Measurements from ENCODE around the gene ABCC2. TPM values are rescaled to one million over a fixed set of nuclear protein-coding genes. Genes with fewer than 3 reads are reported as not detected.

ABCC2 gene
- total RNA-seq, 4 donors from 2014 or later, result 9.9 to 156 (median 64.6) TPM

DNA sequence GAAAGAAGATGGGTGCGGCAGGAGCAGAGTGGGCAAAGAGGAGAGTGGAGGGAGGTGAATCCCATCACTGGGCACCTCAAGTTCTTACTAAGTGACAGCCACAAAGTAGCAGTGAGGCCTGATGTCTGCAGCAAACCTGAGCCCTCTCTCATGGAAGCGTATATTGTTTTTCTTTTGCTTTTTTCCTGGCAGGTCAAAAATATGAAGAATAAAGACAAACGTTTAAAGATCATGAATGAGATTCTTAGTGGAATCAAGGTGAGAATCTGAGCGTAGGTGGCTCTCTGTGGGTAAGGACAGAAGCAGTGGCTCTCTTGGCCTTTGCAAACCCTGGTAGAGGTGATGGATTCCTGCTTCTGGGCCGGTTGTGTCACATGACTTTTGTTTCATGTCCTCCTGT lies 22.8 kb downstream of the ABCC2 start:
- H3K36me3 ChIP-seq, result peaks cover 0 to 15% (median 0%) of the 10 kb centered on the region in 3 donors
- H3K4me1 ChIP-seq, result no peaks in the 10 kb centered on the region
- no peaks in the 10 kb centered on the region for H3K9me3 ChIP-seq
- H3K27me3 ChIP-seq, result no peaks in the 10 kb centered on the region
- TF ChIP-seq, protein P1, sequence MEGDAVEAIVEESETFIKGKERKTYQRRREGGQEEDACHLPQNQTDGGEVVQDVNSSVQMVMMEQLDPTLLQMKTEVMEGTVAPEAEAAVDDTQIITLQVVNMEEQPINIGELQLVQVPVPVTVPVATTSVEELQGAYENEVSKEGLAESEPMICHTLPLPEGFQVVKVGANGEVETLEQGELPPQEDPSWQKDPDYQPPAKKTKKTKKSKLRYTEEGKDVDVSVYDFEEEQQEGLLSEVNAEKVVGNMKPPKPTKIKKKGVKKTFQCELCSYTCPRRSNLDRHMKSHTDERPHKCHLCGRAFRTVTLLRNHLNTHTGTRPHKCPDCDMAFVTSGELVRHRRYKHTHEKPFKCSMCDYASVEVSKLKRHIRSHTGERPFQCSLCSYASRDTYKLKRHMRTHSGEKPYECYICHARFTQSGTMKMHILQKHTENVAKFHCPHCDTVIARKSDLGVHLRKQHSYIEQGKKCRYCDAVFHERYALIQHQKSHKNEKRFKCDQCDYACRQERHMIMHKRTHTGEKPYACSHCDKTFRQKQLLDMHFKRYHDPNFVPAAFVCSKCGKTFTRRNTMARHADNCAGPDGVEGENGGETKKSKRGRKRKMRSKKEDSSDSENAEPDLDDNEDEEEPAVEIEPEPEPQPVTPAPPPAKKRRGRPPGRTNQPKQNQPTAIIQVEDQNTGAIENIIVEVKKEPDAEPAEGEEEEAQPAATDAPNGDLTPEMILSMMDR (IDR thresholded peaks at IDR 0.05), result no peak
- TF ChIP-seq POLR2A (IDR thresholded peaks at IDR 0.05), result no peak
- DNase-seq, result no peak
- H3K4me3 ChIP-seq, result no peak overlapping the region
- H3K27ac ChIP-seq, result no peak overlapping the region

DNA sequence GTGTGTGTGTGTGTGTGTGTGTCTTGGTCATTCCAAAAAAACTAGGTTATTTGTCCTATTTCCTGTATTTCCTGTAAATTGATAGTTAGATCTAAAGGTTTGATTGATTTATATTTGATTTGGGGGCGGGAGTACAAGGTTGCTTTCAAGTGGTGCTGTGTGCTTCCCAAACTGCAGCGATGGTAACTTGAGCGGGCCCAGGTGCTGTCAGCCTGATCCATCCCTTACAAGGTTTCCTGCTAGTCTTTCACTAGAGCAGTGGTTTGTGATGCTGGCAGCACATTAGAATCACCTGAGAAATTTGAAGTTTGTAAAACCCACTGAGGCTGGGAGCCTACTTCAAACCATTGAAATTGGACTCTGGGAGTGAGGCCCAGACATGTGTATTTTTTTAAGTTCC lies 23.7 kb downstream of the ABCC2 start:
- H3K36me3 ChIP-seq, result peaks cover 0 to 15% (median 0%) of the 10 kb centered on the region in 3 donors
- no peaks in the 10 kb centered on the region for H3K4me1 ChIP-seq
- H3K27me3 ChIP-seq, result no peaks in the 10 kb centered on the region
- no peak overlapping the region for H3K27ac ChIP-seq
- H3K4me3 ChIP-seq, result no peak overlapping the region
- no peaks in the 10 kb centered on the region for H3K9me3 ChIP-seq
- DNase-seq, result no peak
- TF ChIP-seq, protein P1 (IDR thresholded peaks at IDR 0.05), result no peak
- TF ChIP-seq POLR2A (IDR thresholded peaks at IDR 0.05), result no peak

DNA sequence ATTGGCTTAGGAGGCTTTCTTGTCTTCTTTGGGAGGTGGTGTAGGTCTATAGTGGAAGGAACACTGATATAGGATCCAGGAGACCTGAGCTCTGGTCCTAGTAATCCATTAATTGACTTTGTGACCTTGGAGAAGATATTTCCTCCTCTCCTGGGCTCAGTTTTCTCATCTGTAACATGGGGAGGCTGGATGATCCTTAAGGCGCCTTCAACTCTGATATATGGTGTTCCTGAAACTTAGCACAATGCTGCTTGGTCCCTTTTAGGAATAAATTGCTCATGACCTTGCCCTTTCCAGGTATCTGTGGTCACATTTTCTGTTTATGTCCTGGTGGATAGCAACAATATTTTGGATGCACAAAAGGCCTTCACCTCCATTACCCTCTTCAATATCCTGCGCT lies 25.3 kb downstream of the ABCC2 start:
- Histone ChIP-seq H3K27me3 (no peaks in the 10 kb centered on the region), H3K9me3 (no peaks in the 10 kb centered on the region), H3K4me1 (no peaks in the 10 kb centered on the region), H3K4me3 (no peak overlapping the region), H3K36me3 (peaks cover 0 to 15% (median 0%) of the 10 kb centered on the region in 3 donors), H3K27ac (no peak overlapping the region)
- no peak for DNase-seq
- no peak for TF ChIP-seq POLR2A (IDR thresholded peaks at IDR 0.05)
- TF ChIP-seq, protein P1 (IDR thresholded peaks at IDR 0.05), result no peak

DNA sequence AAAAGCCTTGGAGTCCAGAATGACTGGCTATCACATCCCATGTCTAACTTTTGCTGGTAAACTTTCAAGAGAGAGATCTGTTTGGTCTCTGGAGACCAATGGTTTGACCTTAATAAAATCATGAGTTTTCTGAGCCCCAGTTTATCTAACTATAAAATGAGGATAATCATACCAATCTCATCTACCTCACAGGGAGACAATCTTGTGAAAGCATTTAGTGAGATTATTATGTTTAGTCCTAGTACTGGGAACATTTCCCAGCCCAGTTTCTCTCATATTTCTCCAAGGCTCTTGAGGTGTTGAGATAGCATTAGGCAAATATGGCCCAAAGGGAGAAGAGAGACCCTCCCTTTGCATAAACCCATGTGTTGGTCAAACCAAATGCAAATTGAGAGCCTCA lies 25.8 kb downstream of the ABCC2 start:
- Histone ChIP-seq H3K4me3 (no peak overlapping the region), H3K27ac (no peak overlapping the region), H3K27me3 (no peaks in the 10 kb centered on the region), H3K4me1 (no peaks in the 10 kb centered on the region), H3K36me3 (peaks cover 0 to 15% (median 0%) of the 10 kb centered on the region in 3 donors), H3K9me3 (no peaks in the 10 kb centered on the region)
- no peak for TF ChIP-seq POLR2A (IDR thresholded peaks at IDR 0.05)
- TF ChIP-seq, protein P1 (IDR thresholded peaks at IDR 0.05), result no peak
- DNase-seq, result no peak

DNA sequence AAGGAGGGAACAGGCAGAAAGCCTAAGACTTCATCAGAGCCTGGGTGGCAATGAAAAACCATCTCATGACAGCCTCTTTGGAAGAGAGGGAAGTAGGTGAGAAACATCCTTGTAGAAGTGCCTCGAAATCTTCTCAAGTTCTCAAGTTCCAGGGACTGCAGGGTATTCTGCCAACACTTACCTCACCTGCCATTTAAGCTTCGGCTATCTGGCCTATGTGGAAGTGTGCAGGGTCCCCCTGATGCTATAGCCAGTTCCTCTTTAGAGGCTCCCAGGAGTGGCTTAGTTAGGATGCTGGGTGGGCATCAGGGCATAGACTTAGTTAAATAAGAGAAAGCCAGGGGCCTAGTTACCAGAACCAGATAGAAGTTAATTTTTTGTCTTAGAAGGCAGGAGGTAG lies 27.0 kb downstream of the ABCC2 start:
- DNase-seq, result no peak
- peak overlapping the region; percentile 20 to 76 (median 54) for H3K27ac ChIP-seq
- no peak overlapping the region for H3K4me3 ChIP-seq
- no peaks in the 10 kb centered on the region for H3K4me1 ChIP-seq
- H3K27me3 ChIP-seq, result no peaks in the 10 kb centered on the region
- no peaks in the 10 kb centered on the region for H3K9me3 ChIP-seq
- no peak for TF ChIP-seq POLR2A (IDR thresholded peaks at IDR 0.05)
- TF ChIP-seq, protein P1 (IDR thresholded peaks at IDR 0.05), result no peak
- peaks cover 0 to 15% (median 0%) of the 10 kb centered on the region in 3 donors for H3K36me3 ChIP-seq
